GOT3 (cell line): ENCODE measurements around the gene PLEKHA5.
"Not testable (repeated sequence)": the region's sequence is repeated elsewhere in the genome, so short reads cannot be mapped to it uniquely, and the experiment has no call there.

Experiments used
- DNase-seq: peaks from one replicate; lab custom pipeline; 2025; ENCODE audit warnings: mixed read lengths; lab: John Stamatoyannopoulos, UW

The PLEKHA5 gene

GRCh38 chr12:19203539-19204506 is 74.3 kb downstream of the PLEKHA5 start:
- no peak for DNase-seq

GRCh38 chr12:19205120-19205519 is 75.6 kb downstream of the PLEKHA5 start:
- DNase-seq: no peak

GRCh38 chr12:19206493-19207077 is 77.1 kb downstream of the PLEKHA5 start:
- DNase-seq: no peak

GRCh38 chr12:19208456-19208855 is 78.9 kb downstream of the PLEKHA5 start:
- no peak for DNase-seq

DNA sequence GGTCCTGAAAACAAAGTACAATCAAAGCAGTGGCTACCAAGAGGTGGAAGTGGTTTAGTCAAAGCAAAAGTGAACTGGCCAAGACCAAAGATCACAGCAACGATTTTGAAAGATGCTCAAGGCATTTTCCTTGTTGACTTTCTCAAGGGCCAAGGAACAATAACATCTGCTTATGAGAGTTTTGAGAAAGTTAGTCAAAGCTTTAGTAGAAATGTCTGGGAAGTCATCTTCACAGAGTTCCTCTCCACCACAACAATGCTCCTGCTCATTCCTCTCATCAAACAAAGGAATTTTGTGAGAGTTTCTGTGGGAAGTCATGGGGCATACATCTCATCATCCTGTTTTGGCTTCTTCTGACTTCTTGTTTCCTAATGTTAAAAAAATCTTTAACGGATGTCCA is 80.1 kb downstream of the PLEKHA5 start:
- DNase-seq: no peak

DNA sequence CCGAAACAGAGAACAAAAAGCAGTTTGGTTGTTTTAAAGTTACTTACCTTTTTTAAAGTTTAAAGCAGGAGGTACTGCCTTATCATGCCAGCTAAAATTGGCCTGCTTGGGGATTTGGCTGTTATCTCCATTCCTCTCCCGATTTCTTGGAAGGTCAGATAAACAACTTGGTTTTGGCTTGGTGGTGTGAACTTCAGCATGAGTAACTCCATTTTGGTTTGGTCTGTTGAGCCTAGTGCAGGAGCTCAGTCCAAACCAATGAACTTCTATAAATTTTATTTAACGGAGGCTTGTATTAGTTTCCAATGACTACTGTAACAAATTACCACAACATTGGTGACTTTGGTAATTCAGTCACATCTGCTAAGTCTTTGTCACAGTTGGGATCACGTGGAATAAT is 82.3 kb downstream of the PLEKHA5 start:
- no peak for DNase-seq

DNA sequence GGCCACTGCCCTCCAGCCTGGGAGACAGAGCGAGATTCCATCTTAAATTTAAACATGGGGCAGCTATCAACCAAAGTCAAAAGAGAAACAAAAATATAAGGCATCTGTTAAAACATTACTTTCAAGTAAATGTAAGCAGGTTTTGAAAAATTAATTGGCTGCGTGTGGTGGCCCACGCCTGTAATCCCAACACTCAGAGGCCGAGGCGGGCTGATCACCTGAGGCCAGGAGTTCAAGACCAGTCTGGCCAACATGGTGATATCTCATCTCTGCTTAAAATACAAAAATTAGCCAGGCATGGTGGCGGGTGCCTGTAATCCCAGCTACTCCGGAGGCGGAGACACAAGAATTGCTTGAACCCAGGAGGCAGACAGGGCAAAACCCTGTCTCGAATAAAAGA is 82.7 kb downstream of the PLEKHA5 start:
- no peak for DNase-seq

DNA sequence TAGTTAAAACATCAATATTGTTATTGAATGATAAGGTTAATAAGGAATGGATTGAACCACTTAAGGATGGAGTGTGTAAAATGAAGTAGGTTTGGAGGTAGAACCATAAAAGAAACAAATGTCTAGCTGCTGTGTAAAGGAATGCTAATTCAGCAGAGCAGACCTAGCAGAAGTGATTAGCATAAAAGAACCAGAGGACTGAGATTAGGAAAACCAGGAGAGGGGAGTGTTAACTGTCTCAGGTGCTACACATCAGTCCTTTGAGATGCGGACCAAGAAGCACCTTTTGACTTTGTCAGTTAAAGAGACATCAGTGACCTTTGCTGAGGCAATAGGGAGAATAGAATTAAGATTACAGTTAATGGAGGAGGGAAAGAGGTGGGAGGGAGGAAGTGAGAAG is 84.5 kb downstream of the PLEKHA5 start:
- DNase-seq: no peak

GRCh38 chr12:19215115-19215514 is 85.6 kb downstream of the PLEKHA5 start:
- no peak for DNase-seq

- DNase-seq: no peak
Observed at GRCh38 chr12:19217446-19217845, 87.9 kb downstream of the PLEKHA5 start.

GRCh38 chr12:19220205-19220604 is 90.7 kb downstream of the PLEKHA5 start:
- no peak for DNase-seq

GRCh38 chr12:19220852-19221466 is 91.4 kb downstream of the PLEKHA5 start:
- no peak for DNase-seq

GRCh38 chr12:19222558-19222957 is 93.0 kb downstream of the PLEKHA5 start:
- no peak for DNase-seq

GRCh38 chr12:19223018-19223417 is 93.5 kb downstream of the PLEKHA5 start:
- DNase-seq: no peak

DNA sequence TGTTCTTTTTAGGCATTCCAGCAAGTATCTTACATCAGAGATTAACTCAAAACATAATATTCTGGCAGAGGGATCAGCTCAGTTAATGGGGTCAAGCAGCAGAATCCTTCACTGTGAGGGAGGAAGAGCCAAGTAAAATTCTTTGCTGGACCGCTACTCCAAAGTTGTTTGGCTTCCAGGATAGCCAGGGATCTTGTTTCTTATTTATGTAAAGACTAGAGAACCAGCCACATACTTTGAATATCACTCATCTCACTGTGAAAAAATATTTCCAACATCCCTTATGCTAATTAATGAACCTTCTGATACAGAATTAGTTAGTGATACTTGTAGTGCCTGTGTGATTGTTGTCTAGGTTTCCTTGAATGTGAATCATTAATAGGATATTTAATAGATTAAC is 94.2 kb downstream of the PLEKHA5 start:
- no peak for DNase-seq

DNA sequence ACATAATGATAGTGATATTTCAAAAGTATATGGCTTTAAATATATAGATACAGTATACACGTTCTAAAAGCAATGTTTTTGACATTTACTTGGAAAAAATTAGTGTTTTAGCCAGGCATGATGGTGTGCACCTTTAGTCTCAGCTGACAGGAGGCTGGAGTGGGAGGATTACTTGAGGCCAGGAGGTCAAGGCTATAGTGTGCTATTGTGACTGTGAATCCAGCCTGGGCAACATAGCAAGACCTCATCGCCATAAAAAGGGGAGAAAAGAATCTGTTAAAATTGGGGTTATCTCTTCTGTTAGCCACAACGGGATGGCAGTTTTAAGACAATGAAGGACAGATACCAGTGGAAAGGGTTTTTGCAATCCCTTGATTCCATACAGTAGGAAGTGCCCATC is 95.2 kb downstream of the PLEKHA5 start:
- no peak for DNase-seq

DNA sequence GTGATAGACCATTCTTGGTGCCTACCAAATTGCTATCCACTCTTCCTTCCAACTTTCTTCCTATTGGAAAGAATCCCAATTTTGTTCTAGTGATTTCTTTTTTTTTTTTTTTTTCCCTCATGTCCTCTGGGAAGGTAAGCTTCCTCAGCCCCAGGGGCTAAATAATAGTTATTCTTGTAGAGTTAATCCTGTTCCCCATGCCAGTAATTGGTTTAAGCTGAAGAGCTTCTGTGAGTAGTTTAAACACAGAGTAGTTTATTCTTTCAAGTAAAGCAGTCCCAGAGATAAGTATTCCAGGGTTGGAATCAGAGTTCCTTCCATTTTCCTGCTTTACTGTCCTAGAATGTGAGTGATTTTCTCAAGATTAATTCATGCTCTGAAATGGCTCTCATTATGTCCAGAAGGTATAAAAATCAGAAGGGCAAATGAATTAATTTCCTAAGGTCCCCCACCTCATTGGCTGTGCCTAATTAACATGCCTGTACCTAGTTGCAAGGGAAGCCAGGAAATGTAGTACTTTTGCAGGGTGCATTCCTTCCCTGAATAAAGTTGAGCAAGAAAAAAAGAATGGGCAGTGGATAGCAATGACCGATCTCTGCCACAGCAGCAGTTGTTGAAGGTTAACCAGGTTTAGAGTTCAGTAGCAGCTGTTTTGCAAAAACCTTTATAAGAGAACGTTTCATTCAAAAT is 97.8 kb downstream of the PLEKHA5 start:
- DNase-seq: no peak

DNA sequence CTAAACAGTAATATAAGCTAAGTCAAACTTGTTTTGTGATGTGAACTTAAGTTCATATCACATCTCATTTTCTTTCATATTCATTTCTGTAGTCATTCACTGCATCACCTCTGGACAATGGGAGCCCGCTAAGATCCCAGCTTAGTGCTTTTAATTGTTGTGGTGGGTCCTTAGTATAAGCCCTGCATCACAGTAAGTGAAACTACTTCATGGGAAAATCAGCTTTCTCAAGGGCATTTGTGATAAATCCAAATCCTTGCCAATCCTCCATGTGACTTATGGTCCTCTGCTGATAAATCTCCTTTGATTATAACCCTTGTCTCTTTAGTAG is 98.3 kb downstream of the PLEKHA5 start:
- DNase-seq: no peak

DNA sequence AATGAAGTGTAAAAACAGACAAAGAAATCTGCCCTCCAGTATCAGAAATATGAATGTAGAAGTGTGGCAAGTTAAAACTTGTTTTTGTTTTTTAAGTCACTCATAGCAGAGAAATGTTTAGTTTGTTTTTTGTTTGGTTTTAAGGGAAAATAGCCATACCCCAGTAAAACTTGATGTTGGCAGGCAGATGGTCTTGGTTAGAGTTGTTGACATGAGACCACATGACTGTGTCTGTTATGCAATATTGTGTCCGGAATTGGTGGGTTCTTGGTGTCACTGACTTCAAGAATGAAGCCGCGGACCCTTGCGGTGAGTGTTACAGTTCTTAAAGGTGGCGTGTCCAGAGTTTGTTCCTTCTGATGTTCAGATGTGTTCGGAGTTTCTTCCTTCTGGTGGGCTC is 99.5 kb downstream of the PLEKHA5 start:
- not testable (repeated sequence) for DNase-seq

DNA sequence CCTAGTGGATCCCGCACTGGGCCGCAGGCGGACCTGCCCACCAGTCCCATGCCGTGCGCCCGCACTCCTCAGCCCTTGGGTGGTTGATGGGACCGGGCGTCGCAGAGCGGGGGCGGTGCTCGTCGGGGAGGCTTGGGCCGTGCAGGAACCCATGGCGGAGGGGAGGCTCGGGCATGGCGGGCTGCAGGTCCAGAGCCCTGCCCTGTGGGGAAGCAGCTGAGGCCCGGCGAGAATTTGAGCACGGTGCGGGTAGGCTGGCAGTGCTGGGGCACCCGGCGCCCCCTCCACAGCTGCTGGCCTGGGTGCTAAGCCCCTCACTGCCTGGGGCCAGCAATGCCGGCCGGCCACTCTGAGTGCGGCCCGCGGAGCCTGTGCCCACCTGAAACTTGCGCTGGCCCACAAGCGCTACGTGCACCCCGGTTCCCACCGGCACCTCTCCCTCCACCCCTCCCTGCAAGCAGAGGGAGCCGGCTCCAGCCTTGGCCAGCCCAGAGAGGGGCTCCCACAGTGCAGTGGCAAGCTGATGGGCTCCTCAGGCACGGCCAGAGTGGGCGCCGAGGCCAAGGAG is 100.8 kb downstream of the PLEKHA5 start:
- no peak for DNase-seq

- DNase-seq: no peak
Observed at GRCh38 chr12:19230896-19231295, 101.4 kb downstream of the PLEKHA5 start.

GRCh38 chr12:19234171-19234704 is 104.7 kb downstream of the PLEKHA5 start:
- no peak for DNase-seq
